NCI-H2227 (cell line): ENCODE data around the gene ZNF683.
"Not testable (repeated sequence)": the region's sequence is repeated elsewhere in the genome, so short reads cannot be mapped to it uniquely, and the experiment has no call there.

ENCODE experiments used
- DNase-seq: peaks from one replicate; lab custom pipeline; 2025; ENCODE audit not compliant: unreplicated experiment; lab: John Stamatoyannopoulos, UW

The ZNF683 gene

GRCh38 chr1:26372611-26373010 lies at the start of gene ZNF683:
ZNF683 (minus strand) TSS chr1:26372750; CDS start chr1:26368571, 4,179 bp downstream.
- DNase-seq, result not testable (repeated sequence)

- no peak for DNase-seq
Observed at GRCh38 chr1:26419494-26419893, 46.9 kb upstream of the ZNF683 start.

DNA sequence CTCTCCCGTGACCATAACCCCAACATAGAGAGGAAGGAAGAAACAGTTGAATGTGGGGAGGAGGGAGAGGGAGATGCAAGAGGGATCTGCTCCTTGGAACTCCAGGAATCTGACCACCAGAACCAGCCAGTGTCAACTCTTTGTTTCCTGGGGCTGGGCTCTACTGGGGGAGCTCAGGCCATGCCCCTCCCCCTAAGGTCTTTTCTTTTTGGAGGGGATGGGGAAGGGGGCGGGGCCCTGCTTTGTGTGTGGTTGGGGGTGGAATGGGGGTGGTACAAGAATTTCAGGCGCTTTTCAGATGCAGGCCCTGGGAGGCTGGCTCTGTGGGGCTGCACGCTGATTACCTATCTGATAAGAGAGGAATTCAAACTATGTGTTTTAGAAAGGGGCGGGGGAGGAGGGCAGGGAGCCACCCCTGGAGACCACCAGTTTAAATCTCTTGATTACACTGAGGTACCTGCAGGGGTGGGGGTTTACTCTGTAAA lies 46.4 kb upstream of the ZNF683 start:
- DNase-seq, result no peak

GRCh38 chr1:26417111-26417759 lies 44.7 kb upstream of the ZNF683 start:
- DNase-seq, result peak; percentile 88

GRCh38 chr1:26413031-26413430 lies 40.5 kb upstream of the ZNF683 start:
- DNase-seq, result no peak

GRCh38 chr1:26412180-26412840 lies 39.8 kb upstream of the ZNF683 start:
- DNase-seq, result peak; percentile 68

GRCh38 chr1:26411624-26412074 lies 39.1 kb upstream of the ZNF683 start:
- DNase-seq, result peak; percentile 26

- peak; percentile 49 for DNase-seq
Observed at GRCh38 chr1:26410706-26411623, 38.4 kb upstream of the ZNF683 start, which contains the start of gene LIN28A. LIN28A (plus strand) TSS chr1:26410817; CDS start chr1:26410892, 75 bp downstream.

DNA sequence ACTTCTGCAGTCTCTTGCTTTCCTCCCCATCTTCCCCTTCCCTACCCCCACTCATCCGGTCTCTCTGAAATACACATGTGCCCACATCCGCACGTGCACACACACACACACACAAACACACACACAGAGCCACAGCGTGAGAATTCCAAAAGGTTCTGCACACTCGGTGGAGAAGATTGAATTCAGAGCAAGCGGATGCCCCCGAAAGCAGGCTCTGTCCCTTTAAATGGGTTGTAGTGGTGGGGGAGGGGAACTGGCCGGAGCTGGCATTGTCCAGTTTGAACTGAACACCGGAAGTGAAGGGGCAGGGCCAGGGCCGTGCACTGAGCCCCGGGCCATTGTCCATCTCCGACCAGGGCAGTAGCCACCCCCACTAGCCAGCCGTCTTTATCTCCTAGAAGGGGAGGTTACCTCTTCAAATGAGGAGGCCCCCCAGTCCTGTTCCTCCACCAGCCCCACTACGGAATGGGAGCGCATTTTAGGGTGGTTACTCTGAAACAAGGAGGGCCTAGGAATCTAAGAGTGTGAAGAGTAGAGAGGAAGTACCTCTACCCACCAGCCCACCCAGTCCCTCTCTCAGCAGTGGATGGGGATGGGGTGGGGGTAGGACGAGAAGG lies 36.7 kb upstream of the ZNF683 start:
- DNase-seq, result peak; percentile 51

DNA sequence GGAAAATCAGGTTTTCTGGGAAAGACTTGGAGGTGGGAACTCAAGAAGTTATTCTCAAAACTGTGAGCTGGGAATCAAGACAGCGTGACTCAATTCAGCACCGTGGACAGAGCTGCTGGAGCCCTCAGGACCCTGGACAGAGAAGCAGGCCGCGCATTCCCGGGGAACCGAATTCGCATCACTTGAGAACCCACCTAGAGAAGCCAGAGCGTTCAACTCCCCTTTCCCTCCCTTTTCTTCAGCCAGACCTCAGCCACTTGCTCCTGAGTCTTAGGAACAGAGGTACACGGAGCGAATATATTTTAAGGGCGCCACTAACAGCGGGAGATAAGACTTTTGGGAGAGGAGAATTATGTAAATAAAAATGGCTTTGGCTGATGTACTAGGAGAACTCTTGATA lies 36.1 kb upstream of the ZNF683 start:
- no peak for DNase-seq

DNA sequence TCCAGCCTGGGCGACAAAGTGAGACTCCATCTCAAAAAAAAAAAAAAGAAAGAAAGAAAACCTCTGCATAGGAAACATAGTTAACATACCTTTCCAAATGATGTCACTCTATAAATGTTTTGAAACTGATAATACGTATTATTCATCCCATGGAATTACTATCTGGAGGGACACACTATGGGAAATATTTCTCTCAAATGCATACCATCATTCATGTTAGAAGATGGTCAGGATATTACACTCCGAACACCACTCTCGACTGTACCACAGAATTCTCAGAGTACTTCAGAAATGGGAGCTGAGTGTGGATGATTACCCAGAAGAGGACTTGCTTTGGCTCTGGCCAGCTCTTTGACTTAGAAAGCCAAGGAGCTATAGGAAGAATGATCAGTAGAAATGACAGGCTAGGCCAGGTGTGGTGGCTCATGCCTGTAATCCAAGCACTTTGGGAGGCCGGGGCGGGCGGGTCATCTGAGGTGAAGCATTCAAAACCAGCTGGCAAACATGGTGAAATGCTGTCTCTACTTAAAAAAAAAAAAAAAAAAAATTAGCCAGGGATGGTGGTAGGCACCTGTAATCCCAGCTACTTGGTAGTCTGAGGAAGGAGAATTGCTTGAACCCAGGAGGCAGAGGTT lies 32.8 kb upstream of the ZNF683 start:
- DNase-seq, result no peak

DNA sequence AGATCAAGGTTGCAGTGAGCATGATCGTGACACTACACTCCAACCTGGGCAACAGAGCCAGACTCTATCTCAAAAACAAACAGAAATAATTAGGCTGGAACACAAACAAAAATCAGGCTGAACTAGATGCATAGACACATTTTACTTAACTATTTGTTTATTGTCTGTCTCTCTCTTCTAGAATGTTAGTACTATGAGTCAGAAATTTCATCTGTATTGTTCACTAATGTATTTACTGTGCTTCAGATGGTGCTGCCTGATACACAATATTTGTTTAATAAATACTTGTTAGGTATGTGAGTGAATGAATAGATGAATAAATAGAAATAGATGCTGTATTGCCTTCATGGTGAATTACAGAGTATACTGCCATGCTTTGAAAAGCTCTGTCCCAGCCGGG lies 32.1 kb upstream of the ZNF683 start:
- no peak for DNase-seq

GRCh38 chr1:26403656-26404055 lies 31.1 kb upstream of the ZNF683 start:
- DNase-seq, result no peak

DNA sequence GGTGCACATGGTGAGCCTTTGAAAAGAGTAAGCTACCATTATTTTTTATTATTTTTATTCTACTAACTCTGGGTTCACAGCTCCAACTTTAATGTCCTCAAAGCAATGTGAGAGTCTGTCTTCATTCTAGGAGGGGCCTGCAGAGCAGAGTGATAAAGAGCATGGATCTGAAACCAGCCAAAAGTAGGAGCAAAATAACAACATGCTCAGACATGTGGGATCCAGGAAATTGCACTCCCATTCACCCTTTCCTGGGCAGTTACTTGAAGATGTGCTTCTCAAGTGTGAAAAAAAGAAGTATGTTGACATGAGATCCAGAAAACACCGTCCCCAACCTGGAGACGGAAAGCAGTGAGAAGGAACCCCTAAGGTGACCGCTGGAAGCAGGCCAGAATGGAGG lies 29.3 kb upstream of the ZNF683 start:
- DNase-seq, result no peak

- DNase-seq, result no peak
Observed at GRCh38 chr1:26399034-26399433, 26.5 kb upstream of the ZNF683 start.

- no peak for DNase-seq
Observed at GRCh38 chr1:26395754-26396153, 23.2 kb upstream of the ZNF683 start.

DNA sequence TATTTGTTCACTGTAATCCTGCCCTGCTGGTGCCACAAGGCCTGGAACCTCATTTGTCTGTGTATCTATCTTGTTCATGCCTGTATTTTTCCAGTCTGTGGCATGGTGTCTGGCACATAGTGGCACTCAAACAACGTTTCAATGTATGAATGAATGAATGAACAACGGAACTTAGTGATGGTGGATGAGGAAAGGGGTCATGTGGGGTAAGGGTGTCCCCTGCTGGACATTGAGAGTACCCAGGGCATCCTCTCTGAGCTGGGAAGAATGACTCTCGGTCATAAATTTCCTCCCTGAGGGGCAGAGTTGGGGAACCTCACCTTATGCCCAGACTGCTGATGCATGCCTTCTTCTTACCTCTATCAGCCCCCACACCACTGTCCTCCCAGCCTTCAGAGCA lies 18.9 kb upstream of the ZNF683 start:
- DNase-seq, result peak; percentile 29

DNA sequence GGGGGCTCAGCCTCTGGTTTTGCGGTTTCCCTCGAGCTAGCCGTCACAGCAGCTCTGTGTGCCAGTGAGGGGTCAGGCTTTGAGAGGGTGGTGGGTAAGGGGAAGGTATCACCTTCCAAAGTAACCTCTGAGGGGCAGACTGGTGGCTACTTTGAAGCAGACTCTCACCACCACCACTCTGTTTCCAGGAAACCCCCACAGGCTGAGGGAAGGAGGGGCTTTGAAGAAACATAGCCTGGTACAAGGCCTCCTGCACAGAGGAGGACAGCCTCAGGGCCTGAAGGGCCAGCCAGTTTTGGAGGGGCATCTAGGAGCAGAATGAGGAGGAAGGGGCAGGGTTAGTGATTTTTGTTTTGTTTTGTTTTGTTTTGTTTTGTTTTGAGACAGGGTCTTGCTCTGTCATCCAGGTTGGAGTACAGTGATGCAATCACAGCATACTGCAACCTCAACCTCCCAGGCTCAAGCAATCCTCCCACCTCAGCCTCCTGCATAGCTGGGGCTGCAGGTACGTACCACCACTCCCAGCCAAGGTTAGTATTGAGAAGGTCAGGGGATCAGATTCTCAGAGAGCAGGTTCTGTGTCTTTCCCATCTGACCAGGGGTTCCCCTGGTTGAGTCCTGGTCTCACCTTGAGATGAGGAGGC lies 17.2 kb upstream of the ZNF683 start:
- no peak for DNase-seq

GRCh38 chr1:26388791-26389445 lies 16.4 kb upstream of the ZNF683 start:
- no peak for DNase-seq
